ENCODE results near the gene IFNLR1.
A peak's percentile ranks its signal among the peaks of the same experiment; 100 is the strongest.

IFNLR1 gene

DNA sequence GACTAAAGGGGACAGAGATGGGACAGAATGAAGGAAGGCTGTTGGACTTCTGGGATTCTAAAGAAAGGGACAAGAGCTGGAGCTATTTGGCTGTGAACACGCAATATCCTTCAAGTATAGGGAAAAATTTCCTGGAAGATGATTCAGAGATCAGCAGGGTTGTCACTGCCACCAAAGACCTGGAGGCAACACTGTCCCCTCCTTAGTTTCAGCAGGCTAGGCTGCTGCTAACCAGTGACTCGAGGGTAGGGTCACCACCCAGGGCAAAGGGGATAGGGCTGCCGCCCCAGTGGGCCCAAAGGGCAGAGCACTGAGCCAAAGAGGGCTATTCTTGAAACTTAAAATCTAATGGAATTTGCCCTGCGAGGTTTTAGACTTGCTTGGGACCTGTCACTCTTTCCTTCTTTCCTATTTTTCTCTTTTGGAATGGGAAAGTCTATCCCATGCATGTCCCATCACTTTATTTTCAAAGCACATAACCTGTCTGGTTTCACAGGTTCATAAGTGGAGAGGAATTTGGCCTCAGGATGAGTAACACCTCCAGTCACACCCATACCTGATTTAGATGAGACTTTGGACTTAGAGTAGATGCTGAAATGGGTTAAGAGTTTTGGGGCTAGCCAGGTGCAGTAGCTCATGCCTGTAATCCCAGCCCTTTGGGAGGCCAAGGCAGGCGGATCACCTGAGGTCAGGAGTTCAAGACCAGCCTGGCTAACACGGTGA is 11.9 kb downstream of the IFNLR1 start:
- no peak for DNase-seq

DNA sequence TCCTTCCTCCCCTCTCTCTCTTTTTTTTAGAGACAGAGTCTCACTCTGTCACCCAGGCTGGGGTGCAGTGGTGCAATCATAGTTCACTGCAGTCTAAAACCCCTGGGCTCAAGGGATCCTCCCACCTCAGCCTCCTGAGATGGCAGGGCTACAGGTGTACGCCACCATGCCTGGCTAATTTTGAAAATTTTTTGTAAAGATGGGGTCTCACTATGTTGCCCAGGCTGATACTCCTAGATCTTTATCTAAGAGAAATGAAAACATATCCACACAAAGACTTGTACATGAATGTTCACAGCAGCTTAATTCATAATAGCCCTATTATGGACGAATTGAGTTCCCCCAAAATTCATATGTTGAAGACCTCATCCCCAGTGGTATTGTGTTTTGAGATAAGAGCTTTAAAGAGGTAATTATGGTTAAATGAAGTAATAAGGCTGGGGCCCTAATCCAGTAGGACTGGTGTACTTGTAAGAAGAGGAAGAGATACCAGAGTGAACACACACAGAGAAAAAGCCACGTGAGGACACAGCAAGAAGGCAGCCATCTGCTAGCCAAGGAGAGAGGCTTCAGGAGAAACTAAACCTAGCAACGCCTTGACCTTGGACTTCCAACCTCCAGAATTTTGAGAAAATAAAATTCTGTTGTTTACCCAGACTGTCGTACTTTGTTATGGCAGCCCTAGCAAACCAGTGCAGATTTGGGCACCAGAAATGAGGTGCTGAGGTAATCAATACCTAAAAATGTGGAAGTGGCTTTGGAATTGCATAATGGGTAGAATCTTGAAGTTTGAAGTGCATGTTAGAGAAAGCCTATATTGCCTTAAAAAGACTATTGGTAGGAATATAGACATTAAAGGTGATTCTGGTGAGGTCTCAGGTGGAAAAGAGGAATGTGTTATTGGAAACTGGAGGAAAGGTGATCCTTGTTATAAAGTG is 13.2 kb downstream of the IFNLR1 start:
- no peak for DNase-seq

DNA sequence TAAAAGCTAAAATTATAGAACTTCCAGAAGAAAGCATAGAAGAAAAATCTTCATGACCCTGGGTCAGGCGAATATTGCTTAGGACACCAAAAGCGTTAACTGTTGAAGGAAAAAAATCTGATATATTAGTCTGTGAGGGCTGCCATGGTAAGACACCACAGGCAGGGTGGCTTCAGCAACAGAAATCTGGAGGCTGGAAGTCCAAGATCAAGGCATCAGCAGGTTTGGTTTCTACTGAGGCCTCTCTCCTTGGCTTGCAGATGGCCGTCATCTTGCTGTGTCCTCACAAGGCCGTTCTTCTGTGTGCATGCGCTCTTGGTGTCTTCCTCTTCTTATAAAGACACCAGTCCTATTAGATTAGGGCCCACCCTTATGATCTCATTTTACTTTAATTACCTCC is 14.5 kb downstream of the IFNLR1 start:
- no peak for DNase-seq

DNA sequence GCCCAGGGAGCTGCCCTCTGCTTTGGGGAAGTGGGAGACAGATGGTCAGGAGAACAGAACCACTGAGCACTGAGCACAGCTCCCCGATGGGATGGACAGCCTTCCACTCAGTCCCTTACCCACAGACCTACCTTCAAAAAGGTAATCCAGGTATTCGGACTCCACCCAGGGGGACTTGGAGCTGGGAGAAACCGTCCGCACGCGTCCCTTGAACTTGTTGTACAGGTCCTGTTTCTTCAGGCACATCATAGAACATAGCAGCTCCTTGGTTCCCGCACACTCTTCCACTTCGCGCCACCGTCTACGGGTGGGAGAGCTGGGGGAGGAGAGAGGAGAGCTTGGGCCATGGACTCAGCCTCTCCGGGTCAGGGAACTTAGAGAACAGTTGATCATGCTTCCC is 17.8 kb downstream of the IFNLR1 start:
- DNase-seq: no peak

GRCh38 chr1:24168245-24168644 is 18.8 kb downstream of the IFNLR1 start:
- DNase-seq: no peak

DNA sequence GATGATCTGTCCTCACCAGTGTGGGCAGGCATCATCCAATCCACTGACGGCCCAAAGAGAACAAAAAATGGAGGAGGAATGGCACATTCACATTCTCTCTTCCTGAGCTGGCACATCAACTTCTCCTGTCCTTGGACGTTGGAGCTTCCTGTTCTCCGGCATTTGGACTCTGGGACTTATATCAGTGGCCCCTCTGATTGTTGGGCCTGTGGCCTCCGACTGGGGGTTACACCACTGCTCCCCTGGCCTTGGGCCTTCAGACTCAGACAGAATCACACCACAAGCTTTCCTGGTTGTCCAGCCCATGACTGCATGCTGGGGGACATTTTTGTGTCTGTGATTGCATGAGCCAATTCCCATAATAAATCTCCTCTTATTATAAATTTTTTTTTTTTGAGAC is 20.1 kb downstream of the IFNLR1 start:
- DNase-seq: no peak

GRCh38 chr1:24165500-24165899 is 21.6 kb downstream of the IFNLR1 start:
- no peak for DNase-seq

- DNase-seq: no peak
Observed at GRCh38 chr1:24164004-24164403, 23.1 kb downstream of the IFNLR1 start.

DNA sequence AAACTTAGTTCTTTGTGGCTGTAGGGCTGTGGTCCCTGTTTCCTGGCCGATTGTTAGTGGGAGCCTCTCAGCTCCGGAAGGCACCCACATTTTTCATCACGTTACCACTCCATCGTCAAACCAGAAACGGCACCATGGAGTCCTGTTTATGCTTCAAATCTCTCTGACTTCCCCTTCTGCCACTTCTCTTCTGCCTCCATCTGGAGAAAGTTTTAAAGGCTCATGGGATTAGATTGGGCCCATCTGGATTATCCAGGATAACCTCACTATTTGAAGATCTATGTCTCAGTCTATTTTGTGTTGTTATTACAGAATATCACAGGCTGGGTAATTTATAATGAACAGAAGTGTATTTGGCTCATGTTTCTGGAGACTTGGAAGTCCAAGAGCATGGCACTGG is 24.9 kb downstream of the IFNLR1 start:
- DNase-seq: no peak

- DNase-seq: no peak
Observed at GRCh38 chr1:24161270-24161669, 25.8 kb downstream of the IFNLR1 start.

- DNase-seq: no peak
Observed at GRCh38 chr1:24159366-24159765, 27.7 kb downstream of the IFNLR1 start.

DNA sequence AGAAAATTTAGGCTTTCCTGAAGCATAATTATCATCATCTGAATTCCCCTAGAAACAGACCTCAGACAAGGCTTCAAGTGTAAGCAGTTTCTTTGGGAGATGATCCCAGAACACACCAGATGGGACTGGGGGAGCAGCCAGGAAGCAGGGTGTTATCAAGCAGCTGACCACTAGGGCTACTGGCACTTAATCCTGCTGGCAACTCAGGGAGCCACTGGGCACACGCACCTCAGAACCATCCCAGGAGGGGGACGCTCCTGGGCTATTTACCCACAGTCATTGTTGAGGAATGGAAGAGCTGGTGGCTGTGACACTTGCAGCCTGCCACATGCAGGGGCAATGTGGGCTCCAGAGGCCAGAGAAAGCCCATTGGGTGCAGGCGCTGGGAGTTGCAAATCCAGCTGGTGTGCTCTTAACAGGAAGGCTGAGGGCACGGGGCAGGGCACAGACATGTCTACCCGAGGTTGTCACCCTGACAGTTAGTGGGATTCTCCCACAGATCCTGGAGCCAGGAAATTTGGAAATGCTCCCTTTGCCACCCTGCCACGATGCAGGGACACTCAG is 29.1 kb downstream of the IFNLR1 start:
- no peak for DNase-seq

- DNase-seq: no peak
Observed at GRCh38 chr1:24156542-24157260, 30.4 kb downstream of the IFNLR1 start.

DNA sequence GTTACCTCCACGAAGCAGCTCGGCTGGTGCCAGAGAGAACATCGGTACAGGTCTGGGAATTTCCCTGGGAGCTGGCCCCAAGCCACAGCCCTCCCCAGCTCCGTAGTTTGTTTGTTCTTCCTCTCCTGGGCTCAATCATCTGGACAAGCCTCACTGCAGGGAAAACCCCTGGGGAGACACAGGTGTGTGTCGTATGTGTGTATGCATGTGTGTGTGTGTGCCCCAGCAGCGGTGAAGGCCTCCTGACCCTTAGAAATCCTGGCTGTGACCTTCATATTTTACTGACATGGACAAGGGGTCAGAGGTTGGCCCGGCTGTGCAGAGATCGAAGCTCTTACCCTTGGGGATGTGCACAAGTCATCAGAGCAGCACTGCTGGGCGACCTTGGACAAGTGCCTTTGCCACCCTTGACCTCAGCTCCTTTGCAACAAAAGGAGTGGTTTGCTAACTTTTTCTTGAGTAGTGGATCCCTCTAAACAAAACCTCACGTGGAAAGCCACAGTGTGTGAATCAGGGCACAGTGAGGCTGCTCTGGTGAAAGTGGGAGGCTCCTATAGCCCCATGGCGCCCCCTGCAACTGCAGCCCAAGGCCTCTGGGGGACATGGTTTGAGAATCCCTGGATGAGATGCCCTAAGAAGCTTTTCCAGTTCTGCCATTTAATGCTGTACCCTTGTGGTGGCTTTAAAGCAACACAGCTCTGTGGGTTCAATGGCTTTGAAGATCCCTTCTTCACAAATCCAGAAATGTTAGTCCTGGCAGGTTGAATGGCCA is 31.9 kb downstream of the IFNLR1 start:
- DNase-seq: no peak

DNA sequence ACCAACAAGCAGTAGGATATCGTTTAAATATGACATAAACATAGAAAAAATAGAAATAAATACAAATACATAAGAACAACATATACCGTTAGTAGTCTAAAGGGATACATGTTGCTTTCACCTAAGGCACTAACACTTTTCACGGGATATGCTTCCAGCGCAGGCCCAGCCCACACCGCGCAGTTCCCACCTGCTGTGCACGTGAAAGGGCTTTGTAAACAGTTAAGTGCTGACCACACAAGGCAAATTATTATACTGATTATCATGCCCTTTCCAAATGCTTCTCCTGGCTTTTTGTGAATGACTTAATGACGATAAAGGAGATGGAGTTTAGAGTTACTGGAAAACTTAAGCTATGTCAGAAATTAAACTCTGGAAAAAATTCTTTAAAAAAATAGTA is 32.9 kb downstream of the IFNLR1 start:
- DNase-seq: no peak

- no peak for DNase-seq
Observed at GRCh38 chr1:24152631-24153494, 34.2 kb downstream of the IFNLR1 start.

GRCh38 chr1:24151175-24151533 is 35.9 kb downstream of the IFNLR1 start:
- no peak for DNase-seq

DNA sequence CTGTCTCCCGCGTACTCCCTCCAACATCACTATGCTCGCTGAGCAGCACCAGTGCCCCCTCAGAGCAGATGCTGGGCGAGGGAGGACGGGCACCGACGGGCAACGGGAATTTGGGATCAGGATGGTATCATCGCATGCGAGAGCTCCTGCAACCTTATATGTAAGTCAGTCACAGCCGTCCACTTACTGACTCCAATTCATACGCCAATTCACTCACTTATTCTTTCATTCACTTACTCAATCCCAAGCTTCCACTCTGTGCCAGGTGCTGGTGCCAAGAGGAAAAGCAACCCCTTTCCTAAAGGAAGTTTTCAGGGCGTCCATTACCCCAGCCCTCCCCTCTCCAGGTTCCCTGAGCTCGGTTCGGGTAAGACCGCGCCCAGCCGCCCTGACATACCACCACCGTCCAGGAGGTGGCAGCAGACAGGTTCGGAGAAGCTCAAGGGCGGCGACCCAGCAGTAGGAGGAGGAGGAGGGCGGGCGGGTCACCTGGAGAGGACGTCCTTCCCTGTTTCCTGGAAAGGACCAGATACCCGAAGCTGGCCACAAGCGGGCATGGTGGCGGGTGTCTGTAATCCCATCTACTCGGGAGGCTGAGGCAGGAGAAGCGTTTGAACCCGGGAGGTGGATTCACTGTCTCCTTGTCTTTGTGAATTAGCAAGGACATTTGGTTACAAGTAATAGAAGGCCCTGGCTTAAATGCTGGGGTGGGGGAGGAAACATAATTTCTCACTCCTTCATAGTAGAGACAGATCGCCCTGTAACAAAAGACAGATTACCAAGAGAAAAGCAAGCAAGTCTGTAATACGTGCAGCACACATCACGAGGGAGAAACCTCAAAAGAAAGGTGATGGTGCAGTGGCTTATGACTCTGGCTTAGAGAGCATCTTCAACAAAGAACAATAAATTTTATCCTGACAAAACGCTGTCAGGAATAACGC is 36.6 kb downstream of the IFNLR1 start:
- DNase-seq: peak; percentile 93

DNA sequence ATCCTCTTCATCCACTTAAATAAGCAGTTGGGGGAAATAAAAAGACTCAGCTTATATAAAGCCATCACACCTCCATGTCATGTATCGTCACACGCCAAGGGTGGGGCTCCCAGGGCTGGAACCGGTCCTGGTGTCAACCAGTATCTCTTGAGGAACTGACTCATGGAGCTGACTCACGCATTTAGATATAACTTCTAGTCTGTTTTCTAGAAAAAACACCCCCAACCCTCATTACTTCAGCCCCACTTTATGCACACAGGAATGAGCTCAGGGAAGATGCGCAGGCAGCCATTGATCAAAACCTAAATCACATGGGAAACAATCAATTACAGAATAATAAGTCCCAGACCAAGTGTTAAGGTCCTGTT is 37.2 kb downstream of the IFNLR1 start:
- no peak for DNase-seq

GRCh38 chr1:24147816-24148215 is 39.3 kb downstream of the IFNLR1 start:
- DNase-seq: no peak
